ENCODE measurements around the gene ZNF580. TPM values are rescaled to one million over a fixed set of nuclear protein-coding genes. Genes with fewer than 3 reads are reported as not detected.

ZNF580 gene
- total and polyA plus RNA-seq, 2 of the 13 experiments (the other 11 are each of a cell fraction or from before 2014, with no cell fraction given), result 4.4 to 6.0 TPM

DNA sequence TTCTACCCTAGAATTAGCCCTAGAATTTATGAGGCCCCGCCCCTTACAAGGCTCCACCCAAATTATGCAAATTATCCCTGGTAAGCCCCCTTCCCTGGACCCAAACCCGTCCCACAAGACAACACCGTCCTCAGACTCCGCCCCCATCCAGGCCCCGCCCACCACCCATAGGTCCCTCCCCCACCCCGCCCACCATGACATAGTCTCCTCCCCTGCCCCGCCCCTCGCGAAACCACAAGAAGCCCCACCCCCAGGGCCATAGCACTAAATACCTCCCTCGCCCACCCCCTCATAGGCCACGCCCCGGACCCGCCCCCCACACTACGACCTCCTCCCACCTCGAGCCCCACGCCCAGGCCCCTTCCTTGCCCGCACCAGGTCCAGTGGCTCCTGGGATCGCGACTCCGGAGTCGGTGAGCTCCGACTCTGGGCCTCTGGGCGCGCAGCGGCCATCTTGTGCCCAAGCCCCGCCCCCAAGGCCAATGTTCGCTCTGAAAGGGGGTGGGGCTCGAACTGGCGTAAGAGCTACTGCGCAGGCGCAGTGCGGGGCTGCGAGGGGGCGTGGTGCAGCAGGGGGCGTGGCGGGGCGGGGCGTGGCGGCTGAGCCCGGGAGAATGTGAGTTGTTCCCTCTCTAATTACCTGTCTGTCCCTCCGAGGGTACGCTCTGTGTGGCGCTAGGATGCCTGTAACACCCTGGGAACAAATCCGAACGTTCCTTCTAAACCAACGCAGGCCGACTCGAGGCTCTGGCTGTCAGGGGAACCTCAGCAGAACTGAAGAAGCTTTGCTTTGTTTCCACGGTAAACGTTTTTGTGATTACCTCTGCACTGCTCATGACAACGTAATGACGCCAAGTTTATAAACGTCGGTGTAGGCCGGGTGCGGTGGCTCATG lies 16.4 kb upstream of the ZNF580 start, which contains the start of gene ZNF784 (continued):
- TF ChIP-seq, protein P1, sequence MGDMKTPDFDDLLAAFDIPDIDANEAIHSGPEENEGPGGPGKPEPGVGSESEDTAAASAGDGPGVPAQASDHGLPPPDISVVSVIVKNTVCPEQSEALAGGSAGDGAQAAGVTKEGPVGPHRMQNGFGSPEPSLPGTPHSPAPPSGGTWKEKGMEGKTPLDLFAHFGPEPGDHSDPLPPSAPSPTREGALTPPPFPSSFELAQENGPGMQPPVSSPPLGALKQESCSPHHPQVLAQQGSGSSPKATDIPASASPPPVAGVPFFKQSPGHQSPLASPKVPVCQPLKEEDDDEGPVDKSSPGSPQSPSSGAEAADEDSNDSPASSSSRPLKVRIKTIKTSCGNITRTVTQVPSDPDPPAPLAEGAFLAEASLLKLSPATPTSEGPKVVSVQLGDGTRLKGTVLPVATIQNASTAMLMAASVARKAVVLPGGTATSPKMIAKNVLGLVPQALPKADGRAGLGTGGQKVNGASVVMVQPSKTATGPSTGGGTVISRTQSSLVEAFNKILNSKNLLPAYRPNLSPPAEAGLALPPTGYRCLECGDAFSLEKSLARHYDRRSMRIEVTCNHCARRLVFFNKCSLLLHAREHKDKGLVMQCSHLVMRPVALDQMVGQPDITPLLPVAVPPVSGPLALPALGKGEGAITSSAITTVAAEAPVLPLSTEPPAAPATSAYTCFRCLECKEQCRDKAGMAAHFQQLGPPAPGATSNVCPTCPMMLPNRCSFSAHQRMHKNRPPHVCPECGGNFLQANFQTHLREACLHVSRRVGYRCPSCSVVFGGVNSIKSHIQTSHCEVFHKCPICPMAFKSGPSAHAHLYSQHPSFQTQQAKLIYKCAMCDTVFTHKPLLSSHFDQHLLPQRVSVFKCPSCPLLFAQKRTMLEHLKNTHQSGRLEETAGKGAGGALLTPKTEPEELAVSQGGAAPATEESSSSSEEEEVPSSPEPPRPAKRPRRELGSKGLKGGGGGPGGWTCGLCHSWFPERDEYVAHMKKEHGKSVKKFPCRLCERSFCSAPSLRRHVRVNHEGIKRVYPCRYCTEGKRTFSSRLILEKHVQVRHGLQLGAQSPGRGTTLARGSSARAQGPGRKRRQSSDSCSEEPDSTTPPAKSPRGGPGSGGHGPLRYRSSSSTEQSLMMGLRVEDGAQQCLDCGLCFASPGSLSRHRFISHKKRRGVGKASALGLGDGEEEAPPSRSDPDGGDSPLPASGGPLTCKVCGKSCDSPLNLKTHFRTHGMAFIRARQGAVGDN (CRISPR knock-in tag; IDR thresholded peaks at IDR 0.05), result peak; percentile 63
- TF ChIP-seq, protein P2, sequence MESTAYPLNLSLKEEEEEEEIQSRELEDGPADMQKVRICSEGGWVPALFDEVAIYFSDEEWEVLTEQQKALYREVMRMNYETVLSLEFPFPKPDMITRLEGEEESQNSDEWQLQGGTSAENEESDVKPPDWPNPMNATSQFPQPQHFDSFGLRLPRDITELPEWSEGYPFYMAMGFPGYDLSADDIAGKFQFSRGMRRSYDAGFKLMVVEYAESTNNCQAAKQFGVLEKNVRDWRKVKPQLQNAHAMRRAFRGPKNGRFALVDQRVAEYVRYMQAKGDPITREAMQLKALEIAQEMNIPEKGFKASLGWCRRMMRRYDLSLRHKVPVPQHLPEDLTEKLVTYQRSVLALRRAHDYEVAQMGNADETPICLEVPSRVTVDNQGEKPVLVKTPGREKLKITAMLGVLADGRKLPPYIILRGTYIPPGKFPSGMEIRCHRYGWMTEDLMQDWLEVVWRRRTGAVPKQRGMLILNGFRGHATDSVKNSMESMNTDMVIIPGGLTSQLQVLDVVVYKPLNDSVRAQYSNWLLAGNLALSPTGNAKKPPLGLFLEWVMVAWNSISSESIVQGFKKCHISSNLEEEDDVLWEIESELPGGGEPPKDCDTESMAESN (CRISPR knock-in tag; conservative IDR thresholded peaks at IDR 0.05), result peak; percentile 73; the same call in 1 of the 2 replicates
- TF ChIP-seq ATM (IDR thresholded peaks at IDR 0.05; ENCODE audit: borderline replicate concordance) (no peak), ZFYVE20 (CRISPR knock-in tag; IDR thresholded peaks at IDR 0.05; ENCODE audit: borderline replicate concordance, low read depth) (no peak), ONECUT2 (CRISPR knock-in tag; IDR thresholded peaks at IDR 0.05) (no peak), HMGA1 (CRISPR knock-in tag; conservative IDR thresholded peaks at IDR 0.05) (no peak), ZNF563 (CRISPR knock-in tag; IDR thresholded peaks at IDR 0.05) (no peak), ZNF343 (CRISPR knock-in tag; IDR thresholded peaks at IDR 0.05) (no peak), ZNF512 (CRISPR knock-in tag; IDR thresholded peaks at IDR 0.05) (no peak), PCBP2 (optimal IDR thresholded peaks at IDR 0.05; ENCODE audit: low read depth, low read length, poor library complexity, severe bottlenecking) (no peak), DBP (CRISPR knock-in tag; IDR thresholded peaks at IDR 0.05; ENCODE audit: not compliant biosample characterization) (no peak)
- TF ChIP-seq, protein P3, sequence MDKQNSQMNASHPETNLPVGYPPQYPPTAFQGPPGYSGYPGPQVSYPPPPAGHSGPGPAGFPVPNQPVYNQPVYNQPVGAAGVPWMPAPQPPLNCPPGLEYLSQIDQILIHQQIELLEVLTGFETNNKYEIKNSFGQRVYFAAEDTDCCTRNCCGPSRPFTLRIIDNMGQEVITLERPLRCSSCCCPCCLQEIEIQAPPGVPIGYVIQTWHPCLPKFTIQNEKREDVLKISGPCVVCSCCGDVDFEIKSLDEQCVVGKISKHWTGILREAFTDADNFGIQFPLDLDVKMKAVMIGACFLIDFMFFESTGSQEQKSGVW (CRISPR knock-in tag; IDR thresholded peaks at IDR 0.05; ENCODE audit: borderline replicate concordance), result no peak
- TF ChIP-seq, protein P4, sequence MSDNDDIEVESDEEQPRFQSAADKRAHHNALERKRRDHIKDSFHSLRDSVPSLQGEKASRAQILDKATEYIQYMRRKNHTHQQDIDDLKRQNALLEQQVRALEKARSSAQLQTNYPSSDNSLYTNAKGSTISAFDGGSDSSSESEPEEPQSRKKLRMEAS (IDR thresholded peaks at IDR 0.05), result peak; percentile 39; the same call in 1 of the 2 replicates
- TF ChIP-seq, protein P5, sequence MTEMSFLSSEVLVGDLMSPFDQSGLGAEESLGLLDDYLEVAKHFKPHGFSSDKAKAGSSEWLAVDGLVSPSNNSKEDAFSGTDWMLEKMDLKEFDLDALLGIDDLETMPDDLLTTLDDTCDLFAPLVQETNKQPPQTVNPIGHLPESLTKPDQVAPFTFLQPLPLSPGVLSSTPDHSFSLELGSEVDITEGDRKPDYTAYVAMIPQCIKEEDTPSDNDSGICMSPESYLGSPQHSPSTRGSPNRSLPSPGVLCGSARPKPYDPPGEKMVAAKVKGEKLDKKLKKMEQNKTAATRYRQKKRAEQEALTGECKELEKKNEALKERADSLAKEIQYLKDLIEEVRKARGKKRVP (CRISPR knock-in tag; IDR thresholded peaks at IDR 0.05), result no peak
- TF ChIP-seq, protein P6, sequence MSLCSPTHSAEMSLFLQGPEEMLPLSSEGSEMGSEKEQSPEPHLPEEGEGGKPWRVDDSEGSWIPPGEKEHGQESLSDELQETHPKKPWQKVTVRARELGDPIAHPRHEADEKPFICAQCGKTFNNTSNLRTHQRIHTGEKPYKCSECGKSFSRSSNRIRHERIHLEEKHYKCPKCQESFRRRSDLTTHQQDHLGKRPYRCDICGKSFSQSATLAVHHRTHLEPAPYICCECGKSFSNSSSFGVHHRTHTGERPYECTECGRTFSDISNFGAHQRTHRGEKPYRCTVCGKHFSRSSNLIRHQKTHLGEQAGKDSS (CRISPR knock-in tag; IDR thresholded peaks at IDR 0.05; ENCODE audit: borderline replicate concordance, low read depth), result peak; percentile 47; the same call in 1 of the 2 replicates
